ENCODE results near the gene GDF3. TPM values are rescaled to one million over a fixed set of nuclear protein-coding genes. Genes with fewer than 3 reads are reported as not detected.
"Not testable (repeated sequence)": the region's sequence is repeated elsewhere in the genome, so short reads cannot be mapped to it uniquely, and the experiment has no call there.

The GDF3 gene
- not detected in 2 replicates for total RNA-seq
- polyA plus RNA-seq, result not detected in 2 replicates
- not detected in 2 replicates for polyA plus RNA-seq (2012)
- polyA minus RNA-seq (ENCODE audit: low replicate concordance), result not detected in 2 replicates

DNA sequence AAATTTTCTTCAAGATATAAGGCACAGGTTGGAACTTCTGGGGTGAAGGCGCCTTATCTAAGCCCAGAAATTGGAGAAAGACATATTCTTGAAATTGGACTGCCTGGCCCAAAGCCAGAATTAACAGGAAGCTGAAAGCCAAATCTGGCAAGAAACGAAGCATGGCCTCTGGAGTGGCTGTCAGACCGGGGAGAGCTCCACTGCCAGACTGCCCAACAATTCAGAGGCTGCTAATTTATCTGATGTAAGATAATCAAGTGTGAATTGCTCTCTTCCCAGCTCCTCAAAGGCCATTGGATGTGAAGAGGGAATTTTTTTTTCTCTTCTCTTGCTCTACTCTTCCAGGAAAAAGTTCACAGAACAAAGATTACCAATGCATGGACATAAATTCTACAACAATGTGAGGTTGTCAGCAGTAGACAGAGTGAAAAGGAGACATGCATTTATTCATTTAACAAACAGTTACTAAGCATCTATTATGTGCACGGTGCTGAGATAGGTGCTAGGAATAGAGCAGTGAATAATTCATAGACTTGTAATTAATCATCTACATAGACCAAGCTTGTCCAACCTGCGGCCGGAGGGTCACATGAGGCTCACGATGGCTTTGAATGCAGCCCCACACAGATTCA is at the start of gene GDF3:
TSS of gene GDF3 (minus strand) at position 210 of the 632 bp plus-strand sequence. CDS start at position 163, 47 bp downstream.
- no peaks in the 10 kb centered on the region for H4K20me1 ChIP-seq (ENCODE audit: control insufficient read depth, extremely low read depth, insufficient read depth, low read length)
- H3K27ac ChIP-seq (ENCODE audit: insufficient read depth, low read length), result no peak within 1 kb of the TSS
- H3K27me3 ChIP-seq (ENCODE audit: control insufficient read depth, insufficient read depth, low read length), result no peaks in the 10 kb centered on the region
- H2AFZ ChIP-seq (ENCODE audit: low read length), result no peak within 1 kb of the TSS
- H3K4me2 ChIP-seq (ENCODE audit: extremely low read depth, insufficient read depth, low read length), result no peak within 1 kb of the TSS
- H3K79me2 ChIP-seq (ENCODE audit: control insufficient read depth, insufficient read depth, low read length), result no peaks in the 10 kb centered on the region
- no peaks in the 10 kb centered on the region for H3K4me1 ChIP-seq (ENCODE audit: control insufficient read depth, extremely low read depth, insufficient read depth, low read length)
- no peak for TF ChIP-seq EZH2 (IDR thresholded peaks at IDR 0.05; ENCODE audit: low read length, missing control alignments)
- no peak for TF ChIP-seq CTCF (conservative IDR thresholded peaks at IDR 0.05 in 1 of 2, IDR thresholded peaks at IDR 0.05 in 1 of 2; ENCODE audit: low read depth in 1 of 2, low read length in 2 of 2)
- peak in 1 of 2 donors; percentile 2 for DNase-seq (ENCODE audit: low read depth in 2 of 2)
- no peaks in the 10 kb centered on the region for H3K9me3 ChIP-seq (ENCODE audit: control insufficient read depth, insufficient read depth, low read depth, low read length)
- no peaks in the 10 kb centered on the region for H3K36me3 ChIP-seq (ENCODE audit: control insufficient read depth, insufficient read depth, low read length)
- no peak within 1 kb of the TSS for H3K4me3 ChIP-seq (replicated peaks in 1 of 4; ENCODE audit: control extremely low read depth in 1 of 4, insufficient read depth in 1 of 4, low read depth in 3 of 4, low read length in 4 of 4)
- H3K9ac ChIP-seq (ENCODE audit: insufficient read depth, low read length), result no peak within 1 kb of the TSS

DNA sequence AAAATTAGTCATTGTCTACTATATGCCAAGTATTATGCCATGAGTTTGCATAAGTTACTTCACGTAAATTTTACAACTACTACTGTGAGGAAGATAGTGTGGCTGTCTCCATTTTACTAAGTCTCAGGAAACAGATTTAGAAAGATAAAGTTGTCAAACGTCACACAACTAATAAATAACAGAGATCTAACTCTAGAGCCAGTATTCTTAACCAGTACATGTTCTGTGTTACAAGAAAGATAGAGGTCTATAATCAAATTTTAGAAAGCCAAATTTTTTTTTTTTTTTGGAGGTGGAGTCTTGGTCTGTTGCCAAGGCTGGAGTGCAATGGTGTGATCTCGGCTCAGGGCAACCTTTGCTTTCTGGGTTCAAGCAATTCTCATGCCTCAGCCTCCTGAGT is 37.4 kb upstream of the GDF3 start:
- Histone ChIP-seq H2AFZ (ENCODE audit: low read length) (no peak overlapping the region), H3K4me3 (replicated peaks in 1 of 4; ENCODE audit: control extremely low read depth in 1 of 4, insufficient read depth in 1 of 4, low read depth in 3 of 4, low read length in 4 of 4) (no peak overlapping the region), H3K9me3 (ENCODE audit: control insufficient read depth, insufficient read depth, low read depth, low read length) (no peaks in the 10 kb centered on the region), H3K27ac (ENCODE audit: insufficient read depth, low read length) (no peak overlapping the region), H3K27me3 (ENCODE audit: control insufficient read depth, insufficient read depth, low read length) (no peaks in the 10 kb centered on the region), H3K4me2 (ENCODE audit: extremely low read depth, insufficient read depth, low read length) (no peak overlapping the region), H4K20me1 (ENCODE audit: control insufficient read depth, extremely low read depth, insufficient read depth, low read length) (no peaks in the 10 kb centered on the region), H3K79me2 (ENCODE audit: control insufficient read depth, insufficient read depth, low read length) (no peaks in the 10 kb centered on the region), H3K9ac (ENCODE audit: insufficient read depth, low read length) (no peak overlapping the region), H3K4me1 (ENCODE audit: control insufficient read depth, extremely low read depth, insufficient read depth, low read length) (no peaks in the 10 kb centered on the region), H3K36me3 (ENCODE audit: control insufficient read depth, insufficient read depth, low read length) (no peaks in the 10 kb centered on the region)
- TF ChIP-seq EZH2 (IDR thresholded peaks at IDR 0.05; ENCODE audit: low read length, missing control alignments), result no peak
- no peak for TF ChIP-seq CTCF (conservative IDR thresholded peaks at IDR 0.05 in 1 of 2, IDR thresholded peaks at IDR 0.05 in 1 of 2; ENCODE audit: low read depth in 1 of 2, low read length in 2 of 2)
- DNase-seq (ENCODE audit: low read depth in 2 of 2), result no peak

GRCh38 chr12:7731486-7731885 is 35.9 kb upstream of the GDF3 start:
- Histone ChIP-seq H3K4me2 (ENCODE audit: extremely low read depth, insufficient read depth, low read length) (no peak overlapping the region), H3K9ac (ENCODE audit: insufficient read depth, low read length) (no peak overlapping the region), H2AFZ (ENCODE audit: low read length) (no peak overlapping the region), H3K27me3 (ENCODE audit: control insufficient read depth, insufficient read depth, low read length) (no peaks in the 10 kb centered on the region), H3K4me3 (replicated peaks in 1 of 4; ENCODE audit: control extremely low read depth in 1 of 4, insufficient read depth in 1 of 4, low read depth in 3 of 4, low read length in 4 of 4) (no peak overlapping the region), H3K4me1 (ENCODE audit: control insufficient read depth, extremely low read depth, insufficient read depth, low read length) (no peaks in the 10 kb centered on the region), H3K27ac (ENCODE audit: insufficient read depth, low read length) (no peak overlapping the region), H3K9me3 (ENCODE audit: control insufficient read depth, insufficient read depth, low read depth, low read length) (no peaks in the 10 kb centered on the region), H3K79me2 (ENCODE audit: control insufficient read depth, insufficient read depth, low read length) (no peaks in the 10 kb centered on the region), H3K36me3 (ENCODE audit: control insufficient read depth, insufficient read depth, low read length) (no peaks in the 10 kb centered on the region), H4K20me1 (ENCODE audit: control insufficient read depth, extremely low read depth, insufficient read depth, low read length) (no peaks in the 10 kb centered on the region)
- TF ChIP-seq CTCF (conservative IDR thresholded peaks at IDR 0.05 in 1 of 2, IDR thresholded peaks at IDR 0.05 in 1 of 2; ENCODE audit: low read depth in 1 of 2, low read length in 2 of 2) (no peak), EZH2 (IDR thresholded peaks at IDR 0.05; ENCODE audit: low read length, missing control alignments) (no peak)
- DNase-seq (ENCODE audit: low read depth in 2 of 2), result no peak

DNA sequence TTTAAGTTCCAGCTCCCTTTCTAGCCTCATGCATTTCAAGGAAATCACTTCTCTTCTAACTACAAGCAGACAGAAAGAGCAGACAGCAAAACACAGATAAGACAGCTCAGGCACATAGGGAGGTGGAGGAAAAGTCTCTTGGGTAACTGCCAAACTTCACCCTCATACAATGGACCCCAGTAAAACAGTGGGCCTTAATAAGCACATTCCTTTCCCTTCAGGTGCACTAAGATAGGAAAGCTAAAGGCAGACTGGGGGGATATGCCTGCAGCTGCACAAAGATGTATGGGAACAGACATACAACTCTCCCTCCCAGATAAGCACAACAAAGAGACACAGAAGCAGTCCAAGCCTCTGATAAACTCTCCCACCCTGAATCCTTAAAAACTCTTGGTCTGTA is 35.4 kb upstream of the GDF3 start:
- H3K79me2 ChIP-seq (ENCODE audit: control insufficient read depth, insufficient read depth, low read length), result not testable (repeated sequence)

More for the DNA sequence above, 35.4 kb upstream of the GDF3 start:
- not testable (repeated sequence) for H2AFZ ChIP-seq (ENCODE audit: low read length); DNase-seq (ENCODE audit: low read depth in 2 of 2); H3K27ac ChIP-seq (ENCODE audit: insufficient read depth, low read length); H3K4me1 ChIP-seq (ENCODE audit: control insufficient read depth, extremely low read depth, insufficient read depth, low read length); H3K4me2 ChIP-seq (ENCODE audit: extremely low read depth, insufficient read depth, low read length); H3K4me3 ChIP-seq (replicated peaks in 1 of 4; ENCODE audit: control extremely low read depth in 1 of 4, insufficient read depth in 1 of 4, low read depth in 3 of 4, low read length in 4 of 4); H3K36me3 ChIP-seq (ENCODE audit: control insufficient read depth, insufficient read depth, low read length); H3K9ac ChIP-seq (ENCODE audit: insufficient read depth, low read length); H3K27me3 ChIP-seq (ENCODE audit: control insufficient read depth, insufficient read depth, low read length); H3K9me3 ChIP-seq (ENCODE audit: control insufficient read depth, insufficient read depth, low read depth, low read length); H4K20me1 ChIP-seq (ENCODE audit: control insufficient read depth, extremely low read depth, insufficient read depth, low read length)

Data from fibroblast of lung (primary cell).